Hepatocyte (in vitro differentiated cells): Measurements from ENCODE around the gene RPS26. TPM values are rescaled to one million over a fixed set of nuclear protein-coding genes. Genes with fewer than 3 reads are reported as not detected.
"Not testable (repeated sequence)": the region's sequence is repeated elsewhere in the genome, so short reads cannot be mapped to it uniquely, and the experiment has no call there.

Source experiments
- DNase-seq: peaks from one replicate; pipeline ENCODE4 v3.0.0-alpha.2; 2016; ENCODE audit warnings: low spot score
- H2AFZ ChIP-seq: fragments of 200-600 bp; sonication (generic); 2 replicates; pipeline ENCODE4 v1.6.0; 2016; ENCODE audit warnings: antibody characterized with exemption, mild to moderate bottlenecking
- H3K27ac ChIP-seq: fragments of 200-600 bp; sonication (generic); 2 replicates; pipeline ENCODE4 v1.5.1; 2016; ENCODE audit warnings: mild to moderate bottlenecking
- H3K27me3 ChIP-seq: fragments of 200-600 bp; sonication (generic); 2 replicates; pipeline ENCODE4 v1.6.1; 2016
- H3K36me3 ChIP-seq: fragments of 200-600 bp; sonication (generic); replicated peaks from 2 replicates; pipeline ENCODE4 v1.5.1; 2016; ENCODE audit warnings: low read depth; ENCODE audit not compliant: insufficient read depth
- H3K4me1 ChIP-seq: fragments of 200-600 bp; sonication (generic); 2 replicates; pipeline ENCODE4 v1.5.1; 2016; ENCODE audit warnings: mild to moderate bottlenecking, moderate library complexity; ENCODE audit not compliant: insufficient read depth
- H3K4me2 ChIP-seq: fragments of 200-600 bp; sonication (generic); 2 replicates; pipeline ENCODE4 v1.6.0; 2016
- H3K4me3 ChIP-seq: fragments of 200-600 bp; sonication (generic); 2 replicates; pipeline ENCODE4 v1.5.1; 2016; ENCODE audit warnings: mild to moderate bottlenecking
- H3K79me2 ChIP-seq: fragments of 200-600 bp; sonication (generic); 2 replicates; pipeline ENCODE4 v1.6.0; 2017; ENCODE audit warnings: mild to moderate bottlenecking
- H3K9me2 ChIP-seq: fragments of 200-600 bp; sonication (generic); replicated peaks from 2 replicates; pipeline ENCODE4 v1.6.0; 2017; ENCODE audit warnings: mild to moderate bottlenecking; ENCODE audit not compliant: insufficient read depth
- H3K9me3 ChIP-seq: fragments of 200-600 bp; sonication (generic); 2 replicates; pipeline ENCODE4 v1.5.1; 2016; ENCODE audit warnings: low read depth, mild to moderate bottlenecking
- H4K20me1 ChIP-seq: fragments of 200-600 bp; sonication (generic); 2 replicates; pipeline ENCODE4 v1.6.0; 2016; ENCODE audit warnings: mild to moderate bottlenecking; ENCODE audit not compliant: insufficient read depth, poor library complexity, severe bottlenecking
- EZH2 ChIP-seq: fragments of 200-600 bp; sonication (generic); IDR thresholded peaks from 2 replicates; pipeline ENCODE4 v1.6.1; 2016; ENCODE audit warnings: antibody characterized with exemption, mild to moderate bottlenecking, borderline replicate concordance
- EZH2phosphoT487 ChIP-seq: fragments of 200-600 bp; sonication (generic); IDR thresholded peaks from one replicate; pipeline ENCODE4 v1.6.1; 2018; ENCODE audit warnings: antibody characterized with exemption, mild to moderate bottlenecking, low read depth, moderate library complexity; ENCODE audit not compliant: unreplicated experiment, severe bottlenecking
- WGBS: methylation state at CpG from one replicate; pipeline ENCODE4 v1.1.6; 2016; ENCODE audit warnings: low lambda C conversion rate; ENCODE audit errors: missing lambda C conversion rate; 5-methylcytosine and 5-hydroxymethylcytosine counted together
- polyA plus RNA-seq: library from polyadenylated mRNA; unstranded; fragments of >200 nt; fragmentation: Nextera tagmentation; extraction: Ambion mirVana; gene quantifications from 2 replicates; pipeline ENCODE4 v1.2.1, GENCODE V29; 2016
- total RNA-seq: library from RNA; depleted of rRNA; stranded (reverse); fragments of >200 nt; gene quantifications from 2 replicates; pipeline ENCODE4 v1.2.3, GENCODE V29; 2014
- TF ChIP-seq, protein P1 (sequence below): fragments of 200-600 bp; sonication (generic); IDR thresholded peaks from 2 replicates; pipeline ENCODE4 v1.5.1; 2016; ENCODE audit warnings: antibody characterized with exemption, mild to moderate bottlenecking; ENCODE audit not compliant: poor library complexity

Gene RPS26
- total and polyA plus RNA-seq, 2 experiments from 2014 or later, result 252 to 673 TPM

DNA sequence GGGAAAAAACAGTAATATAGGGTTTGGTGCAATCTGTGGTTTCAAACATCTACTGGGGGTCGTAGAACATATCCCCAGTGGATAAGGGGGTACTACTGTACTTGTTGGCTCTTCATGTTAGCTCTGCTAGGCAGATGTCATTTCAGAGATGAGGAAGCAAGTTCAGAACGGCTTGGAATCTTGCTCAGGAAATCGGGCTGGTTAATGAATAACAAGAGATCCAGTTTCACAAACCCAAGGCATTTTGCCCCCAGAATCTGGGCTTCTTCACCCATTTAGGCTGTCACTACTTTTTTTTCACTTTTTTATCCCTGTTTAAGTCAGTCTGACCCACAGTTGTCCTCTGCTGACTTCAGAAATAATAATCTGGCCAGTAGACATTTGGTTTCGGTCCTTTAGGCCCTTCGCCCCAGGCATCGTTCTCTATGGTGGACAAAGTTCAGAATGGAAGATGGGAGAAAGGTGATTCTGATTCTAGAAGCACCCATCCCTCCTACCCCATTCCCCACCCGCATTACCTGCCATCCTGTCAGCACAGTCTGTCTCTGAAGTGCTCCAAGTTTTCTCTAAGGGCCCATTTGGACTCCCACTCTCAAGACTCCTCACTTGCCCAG lies 40.1 kb upstream of the RPS26 start:
- no peak overlapping the region for H3K4me3 ChIP-seq
- H4K20me1 ChIP-seq, result no peaks in the 10 kb centered on the region
- peaks cover 14% of the 10 kb centered on the region for H3K4me1 ChIP-seq
- peak overlapping the region; percentile 78 for H3K27ac ChIP-seq
- H3K27me3 ChIP-seq, result no peaks in the 10 kb centered on the region
- TF ChIP-seq EZH2 (no peak), EZH2phosphoT487 (no peak)
- TF ChIP-seq, protein P1, sequence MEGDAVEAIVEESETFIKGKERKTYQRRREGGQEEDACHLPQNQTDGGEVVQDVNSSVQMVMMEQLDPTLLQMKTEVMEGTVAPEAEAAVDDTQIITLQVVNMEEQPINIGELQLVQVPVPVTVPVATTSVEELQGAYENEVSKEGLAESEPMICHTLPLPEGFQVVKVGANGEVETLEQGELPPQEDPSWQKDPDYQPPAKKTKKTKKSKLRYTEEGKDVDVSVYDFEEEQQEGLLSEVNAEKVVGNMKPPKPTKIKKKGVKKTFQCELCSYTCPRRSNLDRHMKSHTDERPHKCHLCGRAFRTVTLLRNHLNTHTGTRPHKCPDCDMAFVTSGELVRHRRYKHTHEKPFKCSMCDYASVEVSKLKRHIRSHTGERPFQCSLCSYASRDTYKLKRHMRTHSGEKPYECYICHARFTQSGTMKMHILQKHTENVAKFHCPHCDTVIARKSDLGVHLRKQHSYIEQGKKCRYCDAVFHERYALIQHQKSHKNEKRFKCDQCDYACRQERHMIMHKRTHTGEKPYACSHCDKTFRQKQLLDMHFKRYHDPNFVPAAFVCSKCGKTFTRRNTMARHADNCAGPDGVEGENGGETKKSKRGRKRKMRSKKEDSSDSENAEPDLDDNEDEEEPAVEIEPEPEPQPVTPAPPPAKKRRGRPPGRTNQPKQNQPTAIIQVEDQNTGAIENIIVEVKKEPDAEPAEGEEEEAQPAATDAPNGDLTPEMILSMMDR, result no peak
- H3K9me2 ChIP-seq, result no peaks in the 10 kb centered on the region
- peak overlapping the region; percentile 62 for H3K4me2 ChIP-seq
- H3K36me3 ChIP-seq, result no peaks in the 10 kb centered on the region
- peaks cover 17% of the 10 kb centered on the region for H3K79me2 ChIP-seq
- peak; percentile 37 for DNase-seq
- H2AFZ ChIP-seq, result no peak overlapping the region
- no peaks in the 10 kb centered on the region for H3K9me3 ChIP-seq
- 63% methylated on average over 7 of the region's 7 CpGs for WGBS

DNA sequence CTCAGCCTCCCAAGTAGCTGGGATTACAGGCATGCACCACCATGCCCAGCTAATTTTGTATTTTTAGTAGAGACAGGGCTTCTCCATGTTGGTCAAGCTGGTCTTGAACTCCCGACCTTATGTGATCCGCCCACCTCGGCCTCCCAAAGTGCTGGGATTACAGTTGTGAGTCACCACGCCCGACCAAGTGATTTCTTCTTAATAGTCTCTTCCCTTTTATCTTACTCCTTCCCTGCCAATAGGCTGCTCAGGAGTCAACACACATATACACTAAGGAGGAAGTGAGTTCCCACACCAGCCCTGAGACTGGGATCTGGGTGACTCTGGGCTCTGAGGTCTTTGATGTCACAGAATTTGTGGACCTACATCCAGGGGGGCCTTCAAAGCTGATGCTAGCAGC lies 38.3 kb upstream of the RPS26 start:
- not testable (repeated sequence) for H2AFZ ChIP-seq, H3K27ac ChIP-seq, H3K9me3 ChIP-seq, H3K9me2 ChIP-seq, H3K27me3 ChIP-seq, DNase-seq, H4K20me1 ChIP-seq, H3K4me3 ChIP-seq, H3K79me2 ChIP-seq, H3K4me2 ChIP-seq, H3K36me3 ChIP-seq
- peaks cover 11% of the 10 kb centered on the region for H3K4me1 ChIP-seq
- WGBS, result 88% methylated on average over 5 of the region's 5 CpGs

DNA sequence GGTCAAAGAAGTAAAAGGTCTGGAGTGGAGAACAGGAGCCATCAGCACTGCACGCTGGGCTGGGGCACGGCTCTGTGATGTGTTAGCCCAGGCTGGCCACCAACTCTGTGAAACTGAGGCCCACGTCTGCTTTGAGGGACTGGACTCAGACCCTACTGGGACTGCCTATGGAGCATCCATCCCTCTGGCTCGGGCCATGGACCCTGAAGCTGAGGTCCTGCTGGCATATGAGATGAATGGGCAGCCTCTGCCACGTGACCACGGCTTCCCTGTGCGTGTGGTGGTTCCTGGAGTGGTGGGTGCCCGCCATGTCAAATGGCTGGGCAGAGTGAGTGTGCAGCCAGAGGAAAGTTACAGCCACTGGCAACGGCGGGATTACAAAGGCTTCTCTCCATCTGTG lies 37.5 kb upstream of the RPS26 start:
- no peaks in the 10 kb centered on the region for H3K9me2 ChIP-seq
- H3K36me3 ChIP-seq, result no peaks in the 10 kb centered on the region
- no peak overlapping the region for H3K27ac ChIP-seq
- no peak for TF ChIP-seq EZH2phosphoT487
- peaks cover 12% of the 10 kb centered on the region for H3K4me1 ChIP-seq
- H3K79me2 ChIP-seq, result no peaks in the 10 kb centered on the region
- H3K4me3 ChIP-seq, result no peak overlapping the region
- H4K20me1 ChIP-seq, result no peaks in the 10 kb centered on the region
- no peaks in the 10 kb centered on the region for H3K9me3 ChIP-seq
- H3K4me2 ChIP-seq, result no peak overlapping the region
- H2AFZ ChIP-seq, result no peak overlapping the region
- DNase-seq, result no peak
- H3K27me3 ChIP-seq, result no peaks in the 10 kb centered on the region
- 97% methylated on average over 10 of the region's 10 CpGs for WGBS

DNA sequence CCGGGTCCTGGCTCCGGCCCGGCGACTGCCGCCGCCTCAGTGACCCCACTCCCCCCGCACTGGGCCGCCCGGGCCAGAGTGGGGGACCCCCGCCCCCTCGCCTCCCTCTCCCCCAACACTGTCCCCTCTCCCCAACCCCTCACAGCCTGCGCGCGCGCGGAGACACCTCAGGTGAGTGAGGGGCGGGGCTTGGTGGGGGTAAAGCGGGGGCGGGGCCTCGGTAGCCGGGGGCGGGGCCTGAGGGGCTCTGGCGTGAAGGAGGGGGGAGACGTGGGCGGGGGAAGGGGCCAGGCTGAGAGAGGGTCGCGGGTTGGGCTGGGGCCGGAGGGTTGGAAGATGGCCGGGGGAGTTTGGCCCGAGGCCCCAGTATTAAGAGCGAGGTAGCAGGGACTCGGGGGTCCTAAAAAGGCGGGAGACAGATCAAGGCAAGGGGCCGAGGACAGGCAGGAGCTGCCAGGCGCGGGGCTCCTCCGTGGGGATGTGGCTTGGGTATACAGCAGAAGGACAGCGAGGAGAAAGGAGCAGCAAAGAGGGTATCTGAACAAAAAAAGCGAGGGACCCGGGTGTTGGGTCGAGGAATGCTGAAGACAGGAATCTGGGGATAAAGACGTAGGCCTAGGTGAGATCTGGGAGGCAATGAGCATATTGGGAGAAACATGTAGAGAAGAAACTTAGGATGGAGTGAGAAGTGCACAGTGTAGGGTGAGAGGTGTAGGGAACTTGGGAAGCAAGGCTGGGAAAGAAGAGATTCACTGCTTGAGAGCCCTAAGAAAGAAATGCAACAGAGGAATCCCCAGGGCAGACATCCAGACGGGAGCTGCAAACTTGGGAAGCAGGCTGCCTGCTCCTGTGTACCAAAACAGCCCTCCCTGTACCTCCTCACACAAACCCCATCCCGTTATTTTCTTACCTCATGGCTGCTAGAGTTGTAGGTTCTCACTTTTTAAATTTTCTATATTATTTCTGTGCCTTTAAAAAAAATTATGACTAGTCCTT lies 33.9 kb upstream of the RPS26 start:
- peak overlapping the region; percentile 97 for H3K27ac ChIP-seq
- TF ChIP-seq EZH2phosphoT487, result no peak
- TF ChIP-seq, protein P1, result no peak
- TF ChIP-seq EZH2, result no peak
- H3K79me2 ChIP-seq, result no peaks in the 10 kb centered on the region
- peaks cover 22% of the 10 kb centered on the region for H3K4me1 ChIP-seq
- no peaks in the 10 kb centered on the region for H3K9me2 ChIP-seq
- no peaks in the 10 kb centered on the region for H3K9me3 ChIP-seq
- H3K4me3 ChIP-seq, result peak overlapping the region; percentile 63
- peak; percentile 87 for DNase-seq
- H2AFZ ChIP-seq, result peak overlapping the region; percentile 85
- peak overlapping the region; percentile 88 for H3K4me2 ChIP-seq
- H3K27me3 ChIP-seq, result no peaks in the 10 kb centered on the region
- 3% methylated on average over 16 of the region's 44 CpGs for WGBS
- H4K20me1 ChIP-seq, result no peaks in the 10 kb centered on the region
- no peaks in the 10 kb centered on the region for H3K36me3 ChIP-seq
